ENCODE data around the gene AHRR. TPM values are rescaled to one million over a fixed set of nuclear protein-coding genes. Genes with fewer than 3 reads are reported as not detected.
"Not testable (repeated sequence)": the region's sequence is repeated elsewhere in the genome, so short reads cannot be mapped to it uniquely, and the experiment has no call there.

Gene AHRR
- total RNA-seq, 1 experiment from 2014 or later = 2.2 TPM

- no peak overlapping the region for H3K27ac Mint-ChIP-seq
- no peaks in the 10 kb centered on the region for H4K20me1 ChIP-seq (ENCODE audit: control insufficient read depth, insufficient read depth, insufficient read length)
- no peak for DNase-seq
- no peaks in the 10 kb centered on the region for H3K27me3 ChIP-seq (ENCODE audit: insufficient read depth, low read length)
- no peak overlapping the region for H3K23ac ChIP-seq (ENCODE audit: insufficient read length, low read depth, low read length)
- no peak overlapping the region for H2BK20ac ChIP-seq (ENCODE audit: low read depth, low read length, poor library complexity, severe bottlenecking)
- H3K36me3 Mint-ChIP-seq (ENCODE audit: insufficient read depth in 1 of 3, low read depth in 3 of 3) = peaks cover 5 to 16% (median 11%) of the 10 kb centered on the region in 3 experiments; a peak in 5 of 7 replicates
- no peaks in the 10 kb centered on the region for H3K27me3 Mint-ChIP-seq (ENCODE audit: low read depth)
- no peak overlapping the region for H3K9ac ChIP-seq (ENCODE audit: extremely low read depth, insufficient read length, low read length)
- H2BK12ac ChIP-seq (ENCODE audit: insufficient read length, low read depth, low read length) = no peak overlapping the region
- no peaks in the 10 kb centered on the region for H3K9me3 ChIP-seq (ENCODE audit: control insufficient read depth, low read depth, low read length)
- H4K91ac ChIP-seq (ENCODE audit: insufficient read length, low read depth, low read length) = no peak overlapping the region
- H3K4me1 Mint-ChIP-seq = peaks cover 56 to 60% of the 10 kb centered on the region in 2 experiments
- H2AK5ac ChIP-seq (ENCODE audit: insufficient read length, low read length) = no peak overlapping the region
- no peak overlapping the region for H4K8ac ChIP-seq (replicated peaks; ENCODE audit: insufficient read length, low read depth, low read length)
- no peak overlapping the region for H3K27ac ChIP-seq (ENCODE audit: insufficient read length, low read depth, low read length)
- TF ChIP-seq, protein P1, sequence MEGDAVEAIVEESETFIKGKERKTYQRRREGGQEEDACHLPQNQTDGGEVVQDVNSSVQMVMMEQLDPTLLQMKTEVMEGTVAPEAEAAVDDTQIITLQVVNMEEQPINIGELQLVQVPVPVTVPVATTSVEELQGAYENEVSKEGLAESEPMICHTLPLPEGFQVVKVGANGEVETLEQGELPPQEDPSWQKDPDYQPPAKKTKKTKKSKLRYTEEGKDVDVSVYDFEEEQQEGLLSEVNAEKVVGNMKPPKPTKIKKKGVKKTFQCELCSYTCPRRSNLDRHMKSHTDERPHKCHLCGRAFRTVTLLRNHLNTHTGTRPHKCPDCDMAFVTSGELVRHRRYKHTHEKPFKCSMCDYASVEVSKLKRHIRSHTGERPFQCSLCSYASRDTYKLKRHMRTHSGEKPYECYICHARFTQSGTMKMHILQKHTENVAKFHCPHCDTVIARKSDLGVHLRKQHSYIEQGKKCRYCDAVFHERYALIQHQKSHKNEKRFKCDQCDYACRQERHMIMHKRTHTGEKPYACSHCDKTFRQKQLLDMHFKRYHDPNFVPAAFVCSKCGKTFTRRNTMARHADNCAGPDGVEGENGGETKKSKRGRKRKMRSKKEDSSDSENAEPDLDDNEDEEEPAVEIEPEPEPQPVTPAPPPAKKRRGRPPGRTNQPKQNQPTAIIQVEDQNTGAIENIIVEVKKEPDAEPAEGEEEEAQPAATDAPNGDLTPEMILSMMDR (conservative IDR thresholded peaks at IDR 0.05) = no peak
- no peaks in the 10 kb centered on the region for H3K23me2 ChIP-seq (ENCODE audit: insufficient read length, low read depth, low read length, poor library complexity, severe bottlenecking)
- H3K4ac ChIP-seq (ENCODE audit: low read depth, low read length) = no peak overlapping the region
- no peak overlapping the region for H2BK120ac ChIP-seq (ENCODE audit: low read depth, low read length, poor library complexity, severe bottlenecking)
- no peak overlapping the region for H4K5ac ChIP-seq (ENCODE audit: insufficient read length, low read depth, low read length)
- no peak overlapping the region for H3K18ac ChIP-seq (ENCODE audit: insufficient read length, low read depth, low read length)
- H3K56ac ChIP-seq (ENCODE audit: insufficient read length, low read depth, low read length) = no peak overlapping the region
- H3K9me3 Mint-ChIP-seq = peaks cover 3 to 8% of the 10 kb centered on the region in 2 experiments; a peak in 2 of 5 replicates
- no peak overlapping the region for H3K14ac ChIP-seq (ENCODE audit: insufficient read depth, low read length)
- H3K79me1 ChIP-seq (ENCODE audit: insufficient read depth, low read depth, low read length, poor library complexity, severe bottlenecking) = no peaks in the 10 kb centered on the region
- no peak overlapping the region for H3K4me3 Mint-ChIP-seq
- WGBS (ENCODE audit: extremely low coverage, insufficient read length, low lambda C conversion rate) = no CpG with 5 or more reads among the region's 2 CpGs
- H3K4me2 ChIP-seq (ENCODE audit: insufficient read depth, insufficient read length, low read length) = no peak overlapping the region
- H2BK15ac ChIP-seq (ENCODE audit: low read depth, low read length) = no peak overlapping the region
- no peaks in the 10 kb centered on the region; the same call in 1 of the 2 replicates for H3K4me1 ChIP-seq (ENCODE audit: insufficient read depth, low read length)
- no peak overlapping the region for H2AFZ ChIP-seq (ENCODE audit: low read length)
- no peaks in the 10 kb centered on the region; the same call in 1 of the 2 replicates for H3K79me2 ChIP-seq (ENCODE audit: insufficient read depth, low read length)
- no peak overlapping the region for H2BK5ac ChIP-seq (ENCODE audit: insufficient read length, low read length)
- H3T11ph ChIP-seq (ENCODE audit: low read length) = no peak overlapping the region
Measured at GRCh38 chr5:298737-299125, 22.8 kb upstream of the AHRR start.

DNA sequence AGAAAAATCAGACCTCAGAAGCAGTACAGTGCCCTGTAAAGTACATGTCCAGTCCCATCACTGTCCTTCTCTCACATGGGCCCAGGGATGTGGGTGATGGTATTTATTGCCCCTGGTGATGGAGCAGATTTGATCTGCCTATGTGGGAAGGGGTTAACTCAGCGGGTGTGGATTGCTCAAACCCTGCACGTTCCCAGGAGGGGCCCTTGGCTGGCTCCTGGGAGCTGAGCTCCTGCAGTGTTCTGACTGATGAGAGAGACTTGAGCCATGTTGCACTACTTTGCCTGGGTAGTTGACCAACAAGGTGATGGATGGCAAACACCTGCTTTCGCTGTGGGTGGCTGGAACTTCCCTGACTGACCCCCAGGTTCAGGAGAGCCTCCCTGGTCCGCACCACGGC lies 21.6 kb upstream of the AHRR start:
- not testable (repeated sequence) for H3K4me3 Mint-ChIP-seq; H4K20me1 ChIP-seq (ENCODE audit: control insufficient read depth, insufficient read depth, insufficient read length); H2BK120ac ChIP-seq (ENCODE audit: low read depth, low read length, poor library complexity, severe bottlenecking); H3K4ac ChIP-seq (ENCODE audit: low read depth, low read length); H3K36me3 Mint-ChIP-seq (ENCODE audit: insufficient read depth in 1 of 3, low read depth in 3 of 3); H3K18ac ChIP-seq (ENCODE audit: insufficient read length, low read depth, low read length); H3K79me1 ChIP-seq (ENCODE audit: insufficient read depth, low read depth, low read length, poor library complexity, severe bottlenecking); H3K27ac Mint-ChIP-seq; H3K4me1 ChIP-seq (ENCODE audit: insufficient read depth, low read length); H3K14ac ChIP-seq (ENCODE audit: insufficient read depth, low read length); H4K91ac ChIP-seq (ENCODE audit: insufficient read length, low read depth, low read length); H3T11ph ChIP-seq (ENCODE audit: low read length); H3K23me2 ChIP-seq (ENCODE audit: insufficient read length, low read depth, low read length, poor library complexity, severe bottlenecking); H2BK12ac ChIP-seq (ENCODE audit: insufficient read length, low read depth, low read length); H3K9me3 Mint-ChIP-seq; DNase-seq; H2AK5ac ChIP-seq (ENCODE audit: insufficient read length, low read length); H2BK20ac ChIP-seq (ENCODE audit: low read depth, low read length, poor library complexity, severe bottlenecking); H3K23ac ChIP-seq (ENCODE audit: insufficient read length, low read depth, low read length); H3K79me2 ChIP-seq (ENCODE audit: insufficient read depth, low read length); H2BK15ac ChIP-seq (ENCODE audit: low read depth, low read length); H4K5ac ChIP-seq (ENCODE audit: insufficient read length, low read depth, low read length); H2AFZ ChIP-seq (ENCODE audit: low read length); H2BK5ac ChIP-seq (ENCODE audit: insufficient read length, low read length); H3K9me3 ChIP-seq (ENCODE audit: control insufficient read depth, low read depth, low read length); H3K27ac ChIP-seq (ENCODE audit: insufficient read length, low read depth, low read length); H3K4me2 ChIP-seq (ENCODE audit: insufficient read depth, insufficient read length, low read length); H3K27me3 ChIP-seq (ENCODE audit: insufficient read depth, low read length); H4K8ac ChIP-seq (replicated peaks; ENCODE audit: insufficient read length, low read depth, low read length); H3K27me3 Mint-ChIP-seq (ENCODE audit: low read depth); H3K9ac ChIP-seq (ENCODE audit: extremely low read depth, insufficient read length, low read length); H3K56ac ChIP-seq (ENCODE audit: insufficient read length, low read depth, low read length)
- WGBS (ENCODE audit: extremely low coverage, insufficient read length, low lambda C conversion rate) = no CpG with 5 or more reads among the region's 5 CpGs
- H3K4me1 Mint-ChIP-seq = peaks cover 56 to 60% of the 10 kb centered on the region in 2 experiments
